CD14-positive monocyte (primary cell): Measurements from ENCODE around the gene MTHFSD. TPM values are rescaled to one million over a fixed set of nuclear protein-coding genes. Genes with fewer than 3 reads are reported as not detected.

Source experiments
- DNase-seq, 3 donors: peaks; one replicate each; pipeline ENCODE4 v3.0.0-alpha.2; 2011 to 2022
- H2AFZ ChIP-seq: 2 replicates; pipeline ENCODE4 v1.6.0; 2012; ENCODE audit warnings: mild to moderate bottlenecking, low read depth, low read length, inconsistent platforms; ENCODE audit not compliant: insufficient read depth, poor library complexity, severe bottlenecking
- H3K27ac ChIP-seq, 2 donors: 1 replicate in 1 of 2; 2 replicates in 1 of 2; pipeline ENCODE4 v1.5.1; 2012 to 2013; ENCODE audit warnings: low read length in 2 of 2, control low read depth in 1 of 2, inconsistent platforms in 1 of 2, low read depth in 1 of 2, mild to moderate bottlenecking in 1 of 2
- H3K27me3 ChIP-seq, 2 donors: one replicate each; pipeline versions ENCODE4 v1.6.0 to v1.6.1; 2011 to 2013; ENCODE audit warnings: low read length in 2 of 2; ENCODE audit not compliant: control insufficient read depth in 2 of 2, insufficient read depth in 2 of 2
- H3K36me3 ChIP-seq, 2 donors: replicated peaks in 1 of 2; 1 replicate in 1 of 2; 2 replicates in 1 of 2; pipeline versions ENCODE4 v1.5.1 to v1.6.1; 2012 to 2013; ENCODE audit warnings: low read length in 2 of 2, control low read depth in 1 of 2, inconsistent platforms in 1 of 2, mild to moderate bottlenecking in 1 of 2; ENCODE audit not compliant: insufficient read depth in 2 of 2, control insufficient read depth in 1 of 2
- H3K4me1 ChIP-seq, 2 donors: 1 replicate in 1 of 2; 2 replicates in 1 of 2; pipeline versions ENCODE4 v1.5.1 to v1.6.1; 2012 to 2013; ENCODE audit warnings: low read length in 2 of 2, control low read depth in 1 of 2, inconsistent platforms in 1 of 2, mild to moderate bottlenecking in 1 of 2, moderate library complexity in 1 of 2; ENCODE audit not compliant: insufficient read depth in 2 of 2, control insufficient read depth in 1 of 2
- H3K4me2 ChIP-seq: replicated peaks from 2 replicates; pipeline ENCODE3; 2012; ENCODE audit warnings: low read length, moderate library complexity, mild to moderate bottlenecking; ENCODE audit not compliant: poor library complexity, severe bottlenecking; ENCODE audit errors: extremely low read depth
- H3K4me3 ChIP-seq, 3 experiments: fragments of 200-600 bp in 1 of 3; sonication (generic) in 1 of 3; replicated peaks in 1 of 3; 1 replicate in 2 of 3; 2 replicates in 1 of 3; pipeline ENCODE4 v1.5.1; 2011 to 2013; ENCODE audit warnings: low read length in 3 of 3, mild to moderate bottlenecking in 3 of 3, control low read depth in 2 of 3, low read depth in 2 of 3, inconsistent platforms in 1 of 3, moderate library complexity in 1 of 3
- H3K79me2 ChIP-seq: 2 replicates; pipeline ENCODE4 v1.6.0; 2012; ENCODE audit warnings: mild to moderate bottlenecking, control low read depth, inconsistent platforms, low read length, moderate library complexity; ENCODE audit not compliant: insufficient read depth
- H3K9ac ChIP-seq: 2 replicates; pipeline ENCODE4 v1.6.0; 2017; ENCODE audit warnings: low read length, mild to moderate bottlenecking; ENCODE audit not compliant: insufficient read depth, poor library complexity, severe bottlenecking
- H3K9me3 ChIP-seq, 2 donors: replicated peaks in 1 of 2; 1 replicate in 1 of 2; 2 replicates in 1 of 2; pipeline versions ENCODE4 v1.5.1 to v1.6.1; 2012 to 2013; ENCODE audit warnings: low read length in 2 of 2, control low read depth in 1 of 2; ENCODE audit not compliant: control insufficient read depth in 1 of 2, insufficient read depth in 1 of 2
- H4K20me1 ChIP-seq: 2 replicates; pipeline ENCODE4 v1.6.0; 2012; ENCODE audit warnings: mild to moderate bottlenecking, low read length, control low read depth, moderate library complexity; ENCODE audit not compliant: insufficient read depth
- H3K27ac Mint-ChIP-seq, 7 donors: one replicate each; pipeline ENCODE4 v1.8.0; 2020; ENCODE audit warnings: mild to moderate bottlenecking in 7 of 7, mixed read lengths in 7 of 7, moderate library complexity in 6 of 7, inconsistent platforms in 2 of 7
- H3K27me3 Mint-ChIP-seq, 3 donors: one replicate each; pipeline ENCODE4 v1.8.0; 2021 to 2022; ENCODE audit warnings: low read depth in 3 of 3, mild to moderate bottlenecking in 3 of 3, mixed read lengths in 3 of 3, moderate library complexity in 3 of 3, inconsistent platforms in 1 of 3
- H3K36me3 Mint-ChIP-seq, 2 donors: one replicate each; pipeline ENCODE4 v1.8.0; 2020; ENCODE audit warnings: mixed read lengths in 2 of 2, inconsistent platforms in 1 of 2, mild to moderate bottlenecking in 1 of 2
- H3K4me1 Mint-ChIP-seq: one replicate; pipeline ENCODE4 v1.8.0; 2020; ENCODE audit warnings: mild to moderate bottlenecking, mixed read lengths
- H3K4me3 Mint-ChIP-seq, 2 donors: one replicate each; pipeline ENCODE4 v1.8.0; 2020; ENCODE audit warnings: mild to moderate bottlenecking in 2 of 2, mixed read lengths in 2 of 2, moderate library complexity in 1 of 2
- H3K9me3 Mint-ChIP-seq, 7 donors: one replicate each; pipeline ENCODE4 v1.8.0; 2020 to 2022; ENCODE audit warnings: mixed read lengths in 7 of 7, mild to moderate bottlenecking in 6 of 7, moderate library complexity in 6 of 7, inconsistent platforms in 2 of 7
- WGBS: methylation state at CpG from one replicate; pipeline ENCODE4 v1.1.5; 2013; ENCODE audit warnings: missing lambda C conversion rate; ENCODE audit not compliant: insufficient coverage; 5-methylcytosine and 5-hydroxymethylcytosine counted together
- intact Hi-C, 2 donors: fragments of 100-400 bp; cut with micrococcal nuclease; formaldehyde crosslinking; loops; one replicate each; pipeline versions ENCODE4 v1.15.0 to v1.15.1; 2023
- polyA plus RNA-seq, 3 donors: library from polyadenylated mRNA; depleted of rRNA in 1 of 3; unstranded in 2 of 3; stranded (reverse) in 1 of 3; fragments of 300-500 nt in 2 of 3; fragments of >200 nt in 1 of 3; fragmentation: Illumina TruSeq in 2 of 3; gene quantifications; 1 replicate in 2 of 3; 2 replicates in 1 of 3; pipeline ENCODE4 v1.2.3, GENCODE V29; 2012 to 2021
- TF ChIP-seq, protein P1 (sequence below): fragments of 200-600 bp; IDR thresholded peaks from one replicate; pipeline ENCODE4 v1.8.0; 2022; ENCODE audit warnings: antibody characterized with exemption, mild to moderate bottlenecking

The MTHFSD gene
- polyA plus RNA-seq, 3 donors, result 7.2 to 14.1 (median 11.7) TPM

DNA sequence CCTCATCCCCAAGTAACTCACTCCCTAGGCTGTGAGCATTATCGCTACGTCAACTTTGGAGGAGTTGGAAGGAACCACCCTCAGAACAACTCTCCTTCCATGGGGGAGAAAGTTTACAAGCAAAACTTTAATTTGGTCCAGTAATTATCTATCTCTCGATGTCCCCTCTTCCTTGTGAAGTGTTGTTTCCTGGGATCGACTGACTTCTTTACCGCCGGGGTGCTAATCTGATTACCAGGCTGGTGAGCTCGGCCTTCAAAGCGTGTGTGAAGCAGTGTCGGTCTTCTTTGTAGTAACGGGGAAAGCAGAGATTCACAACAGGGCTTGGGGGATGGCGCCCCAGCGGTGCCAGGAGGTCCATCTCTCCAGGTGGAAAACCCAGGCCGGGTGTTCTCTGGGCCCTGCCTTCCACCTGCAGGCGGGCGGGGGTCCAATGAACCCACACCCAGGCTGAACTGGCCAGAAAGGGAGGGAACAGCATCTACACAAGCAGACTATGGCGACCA lies 59.2 kb downstream of the MTHFSD start:
- H2AFZ ChIP-seq, result no peak overlapping the region
- peaks cover 87 to 96% (median 88%) of the 10 kb centered on the region in 3 donors for H3K27me3 Mint-ChIP-seq
- intact Hi-C loops, result no loop called here
- no peaks in the 10 kb centered on the region for H3K4me1 Mint-ChIP-seq
- H4K20me1 ChIP-seq, result no peaks in the 10 kb centered on the region
- no peaks in the 10 kb centered on the region for H3K4me1 ChIP-seq
- no peak overlapping the region for H3K9ac ChIP-seq
- TF ChIP-seq, protein P1, sequence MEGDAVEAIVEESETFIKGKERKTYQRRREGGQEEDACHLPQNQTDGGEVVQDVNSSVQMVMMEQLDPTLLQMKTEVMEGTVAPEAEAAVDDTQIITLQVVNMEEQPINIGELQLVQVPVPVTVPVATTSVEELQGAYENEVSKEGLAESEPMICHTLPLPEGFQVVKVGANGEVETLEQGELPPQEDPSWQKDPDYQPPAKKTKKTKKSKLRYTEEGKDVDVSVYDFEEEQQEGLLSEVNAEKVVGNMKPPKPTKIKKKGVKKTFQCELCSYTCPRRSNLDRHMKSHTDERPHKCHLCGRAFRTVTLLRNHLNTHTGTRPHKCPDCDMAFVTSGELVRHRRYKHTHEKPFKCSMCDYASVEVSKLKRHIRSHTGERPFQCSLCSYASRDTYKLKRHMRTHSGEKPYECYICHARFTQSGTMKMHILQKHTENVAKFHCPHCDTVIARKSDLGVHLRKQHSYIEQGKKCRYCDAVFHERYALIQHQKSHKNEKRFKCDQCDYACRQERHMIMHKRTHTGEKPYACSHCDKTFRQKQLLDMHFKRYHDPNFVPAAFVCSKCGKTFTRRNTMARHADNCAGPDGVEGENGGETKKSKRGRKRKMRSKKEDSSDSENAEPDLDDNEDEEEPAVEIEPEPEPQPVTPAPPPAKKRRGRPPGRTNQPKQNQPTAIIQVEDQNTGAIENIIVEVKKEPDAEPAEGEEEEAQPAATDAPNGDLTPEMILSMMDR, result no peak
- peaks cover 74 to 92% of the 10 kb centered on the region in 2 donors for H3K27me3 ChIP-seq
- no peak overlapping the region for H3K4me3 ChIP-seq
- no peak overlapping the region for H3K27ac Mint-ChIP-seq
- no peaks in the 10 kb centered on the region for H3K79me2 ChIP-seq
- no peak overlapping the region for H3K27ac ChIP-seq
- WGBS, result 11% methylated on average over 12 of the region's 16 CpGs
- H3K9me3 ChIP-seq, result peaks cover 0 to 34% of the 10 kb centered on the region in 2 donors
- no peak for DNase-seq
- no peaks in the 10 kb centered on the region for H3K36me3 ChIP-seq
- H3K9me3 Mint-ChIP-seq, result peaks cover 0 to 10% (median 4%) of the 10 kb centered on the region in 7 donors
- H3K4me2 ChIP-seq, result no peak overlapping the region
- H3K36me3 Mint-ChIP-seq, result no peaks in the 10 kb centered on the region
- H3K4me3 Mint-ChIP-seq, result peak overlapping the region in 1 of 2 donors; percentile 65

DNA sequence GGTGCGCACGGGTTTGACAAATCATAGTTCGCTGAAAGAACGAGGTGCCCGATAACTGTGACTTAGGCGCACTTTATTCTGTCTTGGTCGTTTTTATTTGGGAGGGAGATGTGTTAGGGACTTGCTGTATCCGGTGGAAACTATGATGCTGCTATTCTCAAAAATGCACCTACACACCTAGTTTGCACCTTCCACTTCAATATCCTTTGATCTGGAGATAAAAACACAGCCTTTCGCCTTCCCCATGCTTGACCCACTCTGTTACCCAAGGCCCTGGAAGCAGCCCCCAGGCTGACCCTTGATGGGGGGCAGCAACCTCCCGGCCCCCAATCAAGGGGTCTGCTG lies 59.7 kb downstream of the MTHFSD start:
- no peaks in the 10 kb centered on the region for H3K4me1 Mint-ChIP-seq
- H3K9me3 Mint-ChIP-seq, result peaks cover 0 to 10% (median 4%) of the 10 kb centered on the region in 7 donors
- Histone ChIP-seq H3K36me3 (no peaks in the 10 kb centered on the region), H3K4me2 (no peak overlapping the region), H3K4me1 (no peaks in the 10 kb centered on the region), H3K4me3 (no peak overlapping the region), H3K27me3 (peaks cover 70 to 89% of the 10 kb centered on the region in 2 donors), H3K79me2 (no peaks in the 10 kb centered on the region), H3K27ac (no peak overlapping the region), H3K9ac (no peak overlapping the region), H3K9me3 (peaks cover 0 to 33% of the 10 kb centered on the region in 2 donors), H4K20me1 (no peaks in the 10 kb centered on the region), H2AFZ (no peak overlapping the region)
- no peak overlapping the region for H3K27ac Mint-ChIP-seq
- peaks cover 85 to 93% (median 86%) of the 10 kb centered on the region in 3 donors for H3K27me3 Mint-ChIP-seq
- H3K4me3 Mint-ChIP-seq, result peak overlapping the region in 1 of 2 donors; percentile 65
- intact Hi-C loops, result no loop called here
- DNase-seq, result no peak
- TF ChIP-seq, protein P1, result no peak
- 10% methylated on average over 5 of the region's 10 CpGs for WGBS
- no peaks in the 10 kb centered on the region for H3K36me3 Mint-ChIP-seq
